Inferior parietal cortex (tissue), 1 donor: ENCODE measurements around the gene ZNF385B.

ENCODE experiments used
- DNase-seq: peaks from one replicate; pipeline ENCODE4 v3.0.0-alpha.2; 2016; ENCODE audit errors: extremely low spot score

The ZNF385B gene

DNA sequence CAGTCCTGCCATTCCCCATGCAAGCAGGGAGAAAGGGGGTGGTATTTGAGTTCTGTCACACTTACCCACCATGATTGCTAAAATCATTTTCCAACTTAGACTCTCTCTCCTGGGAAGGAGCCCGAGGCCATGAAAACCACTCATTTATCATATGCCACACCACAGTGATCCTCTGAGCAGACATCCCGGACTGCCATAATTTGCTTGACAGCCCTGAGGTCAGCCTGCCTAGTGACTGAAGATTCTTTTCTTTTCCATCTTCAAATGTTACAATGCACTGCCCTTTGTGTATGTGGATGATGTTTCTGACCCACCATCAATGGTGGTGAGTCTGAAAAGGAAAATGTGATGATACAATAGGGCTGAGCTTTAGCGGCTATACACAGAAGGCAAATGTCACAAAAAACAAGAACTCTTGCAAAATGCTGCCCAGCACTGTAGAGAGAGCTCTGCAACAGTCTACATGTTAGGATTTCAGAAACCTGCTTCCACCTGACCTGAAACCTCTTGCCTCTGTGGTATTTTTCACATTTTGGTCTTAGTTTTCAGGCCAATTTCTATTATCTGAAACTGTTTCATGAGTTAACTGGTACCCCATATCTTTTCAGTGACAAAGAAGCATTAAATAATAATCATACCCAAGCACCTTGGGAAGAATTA lies 272.8 kb downstream of the ZNF385B start:
- no peak for DNase-seq

DNA sequence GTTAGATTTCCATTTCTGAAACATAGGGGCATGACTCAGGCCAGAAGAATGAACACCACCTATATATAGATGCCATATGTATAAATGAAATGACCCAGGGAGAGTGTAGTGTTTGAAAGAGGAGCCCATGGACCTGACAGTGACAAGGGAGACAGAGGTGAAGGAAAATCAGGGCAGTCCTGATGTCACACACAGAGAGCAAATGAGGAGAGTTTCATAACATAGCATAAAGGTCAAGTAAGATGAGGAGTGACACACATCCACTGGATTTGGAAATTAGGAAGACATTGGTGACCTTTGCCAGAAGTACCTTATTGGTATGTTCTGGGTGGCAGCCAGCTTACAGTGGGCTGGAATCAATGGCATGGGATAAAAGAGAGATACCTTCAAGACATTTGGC lies 276.7 kb downstream of the ZNF385B start:
- DNase-seq, result no peak

DNA sequence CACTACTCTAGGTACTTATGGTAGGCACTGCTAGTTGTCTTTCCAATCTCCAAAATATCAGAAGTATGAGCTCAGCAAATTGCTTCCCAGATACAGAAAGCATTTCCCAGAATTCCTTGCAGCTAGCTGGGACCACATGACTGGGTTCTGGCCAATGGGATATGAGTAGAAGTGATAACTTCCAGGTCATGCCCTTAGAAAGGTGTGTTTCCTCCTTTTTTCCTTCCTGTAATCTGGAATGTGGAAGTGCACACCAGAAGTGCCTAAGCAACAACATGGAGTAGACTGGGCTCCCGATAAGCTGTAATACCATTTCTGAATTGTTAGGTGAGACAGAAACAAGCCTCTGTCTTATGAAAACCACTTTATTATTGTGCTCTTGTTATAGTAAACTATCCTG lies 279.8 kb downstream of the ZNF385B start:
- no peak for DNase-seq

DNA sequence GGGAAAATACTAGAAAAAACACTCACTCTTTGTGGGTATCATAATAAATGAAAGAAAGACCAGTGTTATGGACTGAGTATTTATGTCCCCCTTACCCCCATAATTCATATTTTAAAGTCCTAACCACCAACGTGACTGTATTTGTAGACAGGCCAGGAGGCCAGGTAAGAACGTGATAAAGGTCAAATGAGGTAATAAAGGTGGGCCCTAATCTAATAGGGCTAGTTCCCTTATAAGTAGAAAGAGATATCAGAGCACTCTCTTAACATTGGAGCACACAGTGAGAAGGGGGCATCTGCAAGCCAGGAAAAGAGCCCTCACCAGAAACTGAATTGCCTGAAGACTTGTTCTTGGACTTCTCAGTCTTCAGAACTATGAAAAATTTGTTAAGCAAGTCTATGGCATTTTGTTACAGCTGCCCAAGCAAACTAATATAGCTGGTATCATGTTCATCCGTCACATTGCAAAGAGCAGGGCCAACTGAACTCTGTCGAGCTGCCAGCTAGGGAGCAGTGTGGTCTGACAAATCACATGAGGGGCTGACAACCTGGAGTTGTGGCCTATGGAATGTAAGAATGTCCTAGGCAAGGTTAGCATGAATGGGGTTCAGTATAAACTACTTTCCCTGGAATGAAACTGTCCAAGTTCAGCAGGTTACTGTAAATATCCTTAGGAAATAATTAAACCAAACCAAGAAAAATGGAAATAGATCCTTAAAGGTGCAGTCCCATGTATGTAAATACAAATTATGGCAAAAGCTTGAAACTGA lies 280.9 kb downstream of the ZNF385B start:
- no peak for DNase-seq

DNA sequence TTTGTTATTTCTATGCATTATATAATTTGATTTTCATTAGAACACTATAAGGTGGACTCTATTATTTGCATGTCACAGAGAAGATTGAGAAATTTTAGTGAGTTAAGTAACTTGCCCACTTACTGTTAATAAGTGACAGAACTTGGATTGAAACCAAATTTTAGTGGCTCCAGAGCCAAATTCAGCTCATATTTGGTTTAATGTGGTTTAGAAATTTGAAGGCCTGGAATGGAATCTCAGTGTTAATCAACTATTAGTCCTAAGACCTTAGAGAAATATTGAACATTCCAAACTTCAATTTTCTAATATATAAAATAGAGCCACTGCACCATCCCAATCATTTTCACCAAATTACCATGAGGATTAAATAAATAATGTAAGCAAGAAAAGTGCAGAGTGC lies 281.6 kb downstream of the ZNF385B start:
- no peak for DNase-seq

DNA sequence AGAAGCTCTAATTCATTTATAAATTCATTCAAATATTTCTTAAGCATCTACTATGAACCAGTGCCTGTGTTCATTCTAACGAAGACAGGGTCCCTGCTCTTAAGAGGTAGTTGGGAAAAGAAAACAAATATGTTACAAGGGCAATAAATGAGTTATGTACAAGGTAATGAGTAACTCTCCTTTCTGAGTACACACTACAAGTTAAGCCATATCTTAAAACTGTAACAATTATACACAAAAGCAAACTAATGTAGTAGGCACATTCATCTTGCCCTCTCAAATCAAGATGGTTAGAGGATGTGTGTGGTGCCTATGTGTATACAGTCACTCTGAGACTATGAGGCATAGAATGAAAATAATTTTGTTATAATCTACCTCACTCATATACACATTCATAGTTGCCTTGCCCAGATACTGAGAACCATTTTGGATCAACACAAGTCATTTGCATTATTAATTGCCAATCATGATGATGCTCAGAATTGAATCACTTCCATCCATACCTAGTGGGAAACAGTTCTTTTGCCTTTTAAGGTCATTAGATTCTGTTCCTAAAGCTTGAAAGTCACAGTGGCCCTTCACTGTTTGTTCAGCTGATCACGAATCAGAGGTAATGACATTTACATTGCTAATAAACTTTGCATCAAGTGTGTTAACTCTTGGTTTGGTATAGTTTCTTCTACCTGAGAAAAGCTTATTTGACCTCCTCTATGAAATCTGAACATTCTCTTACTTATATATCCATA lies 283.1 kb downstream of the ZNF385B start:
- DNase-seq, result no peak

DNA sequence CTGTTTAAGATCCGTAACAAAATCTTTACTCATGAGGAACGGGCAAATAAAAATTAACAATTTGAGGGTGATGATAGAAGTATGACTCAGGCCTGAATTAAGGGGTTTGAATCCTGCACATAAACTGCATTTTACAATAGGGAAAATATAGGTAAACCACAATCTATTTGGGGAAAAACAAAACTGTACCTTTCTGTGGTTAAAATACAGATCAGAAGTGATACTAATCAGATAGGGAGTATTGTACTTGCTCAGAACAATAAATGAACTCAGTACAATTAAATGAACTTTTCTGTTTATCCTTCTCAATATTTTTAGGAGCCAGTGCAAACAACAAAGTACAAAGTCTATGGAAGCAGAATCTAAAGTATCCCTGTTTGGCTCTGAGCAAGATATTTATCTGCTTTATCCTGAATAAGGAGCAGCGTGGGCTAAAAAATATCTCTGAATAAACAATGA lies 287.3 kb downstream of the ZNF385B start:
- no peak for DNase-seq

DNA sequence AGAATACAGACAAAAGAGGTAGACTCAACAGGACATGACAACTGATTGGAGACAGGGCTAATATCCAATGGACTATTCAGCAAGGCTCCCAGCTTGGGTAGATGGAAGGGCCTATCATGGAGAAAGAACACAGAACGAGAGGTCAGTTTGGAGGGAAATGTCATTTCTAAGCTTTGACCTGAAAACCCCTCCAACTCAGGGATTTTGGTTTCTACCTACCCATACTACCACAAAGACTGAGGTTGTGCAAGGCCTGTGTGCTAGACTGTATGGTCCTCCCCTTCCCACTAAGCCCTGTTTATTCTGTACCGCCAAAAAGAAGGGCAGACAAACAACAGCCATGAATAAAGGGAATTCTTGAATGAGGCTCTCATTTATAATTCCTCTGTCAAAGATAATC lies 288.9 kb downstream of the ZNF385B start:
- no peak for DNase-seq

DNA sequence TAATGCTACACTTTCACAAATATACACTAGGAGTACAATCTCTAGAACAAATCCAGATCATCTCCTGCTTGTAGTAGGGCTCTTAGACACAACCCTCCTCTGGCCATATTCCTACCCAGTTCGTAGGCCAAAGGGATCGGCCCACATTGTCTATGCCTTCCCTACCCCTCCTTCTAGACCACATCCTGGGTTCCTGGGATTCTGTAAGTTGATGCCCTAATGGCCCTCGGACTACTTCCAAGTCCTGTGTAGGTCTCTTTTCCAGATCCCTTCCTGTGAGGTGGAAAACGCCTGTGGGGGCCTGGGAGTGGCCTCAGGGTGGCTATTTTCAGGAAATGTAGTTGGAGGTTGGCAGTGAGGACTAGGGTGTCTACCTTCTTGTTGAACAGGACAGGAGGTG lies 289.7 kb downstream of the ZNF385B start:
- no peak for DNase-seq

DNA sequence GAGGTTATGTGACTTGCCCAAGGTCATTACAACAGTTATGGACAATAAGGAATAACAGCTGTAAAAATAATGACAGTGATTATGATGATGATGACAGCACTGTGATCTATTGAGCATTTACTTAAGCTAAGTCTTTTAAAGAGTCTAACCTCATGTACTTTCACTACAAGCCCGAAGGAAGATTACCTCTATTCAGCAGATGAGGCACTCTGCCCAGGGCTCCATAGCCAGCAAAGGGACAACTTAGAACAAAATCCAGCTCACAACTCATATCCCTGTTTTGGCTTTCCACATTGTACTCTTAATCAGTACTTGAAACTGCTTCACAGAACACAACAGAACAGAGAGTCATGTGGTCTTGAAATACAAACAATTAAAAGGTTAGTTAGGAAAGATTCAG lies 290.2 kb downstream of the ZNF385B start:
- no peak for DNase-seq

DNA sequence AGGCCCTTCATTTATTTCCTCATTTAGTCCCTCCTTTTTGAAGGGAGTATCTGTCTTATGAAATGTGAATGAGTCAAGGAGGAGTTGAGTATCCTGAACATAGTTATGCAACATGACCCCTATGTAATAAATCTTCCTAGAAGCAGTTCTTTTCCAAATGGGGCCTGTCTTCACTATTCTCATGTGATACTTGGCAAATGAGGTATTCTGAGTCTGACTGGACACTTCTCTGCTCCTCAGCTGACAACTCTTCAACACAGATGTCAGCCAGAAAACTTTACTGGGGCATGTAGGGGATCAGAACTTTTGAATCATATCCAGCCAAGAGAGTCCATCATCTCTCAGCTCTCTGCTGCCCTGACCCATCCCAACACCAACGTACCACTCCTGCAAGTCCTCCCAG lies 291.6 kb downstream of the ZNF385B start:
- DNase-seq, result no peak

DNA sequence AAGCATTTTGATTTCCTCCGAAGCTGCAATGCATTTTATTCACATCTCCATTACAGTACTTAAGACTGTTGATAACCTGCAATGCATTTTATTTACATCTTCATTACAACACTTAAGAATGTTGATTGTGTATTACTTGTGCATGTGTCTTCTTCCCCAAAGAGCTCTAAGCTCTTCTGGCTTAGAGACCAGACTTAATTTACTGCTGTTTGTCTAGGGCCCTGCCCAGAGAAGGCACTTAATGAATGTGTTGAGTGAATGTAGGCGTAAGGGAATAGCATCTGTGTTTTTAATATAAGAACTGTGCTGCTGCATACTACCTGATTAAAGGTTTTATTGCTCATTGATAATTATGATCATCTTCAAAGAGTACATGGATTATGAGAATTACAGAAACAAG lies 295.6 kb downstream of the ZNF385B start:
- no peak for DNase-seq

DNA sequence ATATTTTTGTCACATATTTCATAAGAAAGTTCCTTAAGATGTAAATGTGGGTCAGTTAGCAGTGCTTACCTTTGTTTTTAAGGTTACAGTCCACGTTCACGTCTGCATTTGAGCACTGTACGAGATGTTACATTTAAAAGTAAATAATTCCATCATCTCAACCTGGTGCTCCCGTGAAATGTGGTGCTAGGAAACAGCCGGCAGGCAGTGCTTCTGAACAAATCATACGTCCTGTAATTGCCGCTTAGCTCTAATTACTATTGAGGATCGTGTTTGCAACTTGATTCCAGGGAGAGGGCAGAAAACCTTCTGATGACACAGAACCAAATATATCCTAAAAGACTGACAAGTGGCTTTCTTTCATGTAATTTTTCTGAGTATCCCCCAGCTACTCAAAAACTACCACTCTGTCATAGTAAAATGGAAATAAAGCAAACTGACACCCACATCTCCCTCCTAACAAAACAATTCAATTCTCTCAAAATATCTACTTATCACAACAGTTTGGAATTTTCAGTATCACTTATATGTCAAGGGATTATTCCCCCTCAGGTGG lies 299.0 kb downstream of the ZNF385B start:
- no peak for DNase-seq

DNA sequence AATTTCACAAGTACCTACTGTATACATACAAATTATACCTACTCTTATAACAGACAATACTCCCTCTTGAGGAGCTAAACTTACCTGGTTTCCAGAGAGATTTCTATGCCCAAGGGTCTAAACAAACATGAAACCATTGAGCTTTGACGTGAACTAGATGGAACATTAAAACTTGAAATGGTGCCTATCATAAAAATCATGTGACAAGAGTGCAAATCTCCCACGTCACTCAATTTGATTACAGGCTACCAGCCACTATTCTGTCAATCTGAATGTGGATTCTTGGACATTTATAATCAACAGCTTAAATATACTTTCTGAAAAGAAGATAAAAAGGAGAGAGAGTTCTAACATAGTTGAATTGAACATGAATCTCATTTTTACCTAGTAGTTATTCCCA lies 299.7 kb downstream of the ZNF385B start:
- no peak for DNase-seq

DNA sequence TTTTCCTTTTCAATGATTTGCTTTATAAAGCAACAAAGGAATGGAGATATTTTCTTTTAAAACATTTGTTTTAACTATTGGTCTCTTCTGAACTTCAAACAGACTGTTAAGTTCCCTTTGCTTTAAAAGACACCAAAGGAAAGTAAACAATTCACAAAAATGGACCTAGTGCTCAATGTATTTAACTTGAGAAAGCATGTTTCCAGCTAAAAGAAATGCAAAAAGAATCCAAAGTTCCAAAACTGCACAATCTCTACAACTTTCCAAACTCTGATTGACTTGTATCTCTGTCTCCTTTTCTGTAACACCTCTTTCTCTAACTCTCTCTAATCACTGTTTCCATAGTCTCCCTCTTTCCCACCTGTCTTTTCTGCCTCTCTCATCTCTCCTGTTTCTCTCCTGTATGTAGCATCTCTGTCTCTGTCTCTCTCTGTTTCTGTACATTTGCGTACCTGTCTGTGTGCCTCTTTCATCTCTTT lies 301.1 kb downstream of the ZNF385B start:
- DNase-seq, result no peak

DNA sequence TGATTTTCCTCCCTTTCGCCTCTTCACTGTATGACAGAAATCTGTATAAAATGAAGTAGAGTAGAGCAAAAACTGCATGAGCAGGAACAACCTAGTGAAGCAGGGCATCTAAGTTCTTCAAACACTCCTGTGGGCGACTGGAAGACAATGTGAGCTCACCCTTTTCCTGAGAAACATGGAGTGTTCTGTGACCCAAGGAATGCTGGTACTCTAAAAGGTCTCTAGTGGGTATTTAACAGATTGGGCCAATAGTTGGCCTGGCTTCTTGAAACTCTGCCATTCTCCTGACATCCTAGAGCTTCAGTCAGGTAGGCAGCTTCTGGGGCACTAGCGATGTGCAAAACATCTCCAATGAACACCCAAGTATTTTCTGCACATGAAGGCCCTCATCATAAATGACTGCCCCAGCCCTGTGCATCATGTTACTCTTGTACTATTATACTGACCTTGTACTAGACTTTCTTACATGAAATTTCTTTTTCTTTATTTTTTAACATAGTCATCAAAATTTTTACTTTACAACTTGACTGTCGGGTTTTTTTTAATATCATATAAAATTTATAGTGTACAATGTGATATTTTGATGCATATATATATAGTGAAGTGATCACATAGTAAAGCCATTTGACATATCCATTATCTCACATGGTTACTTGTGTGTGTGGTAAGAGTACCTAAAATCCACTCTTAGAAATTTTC lies 302.2 kb downstream of the ZNF385B start:
- DNase-seq, result no peak

DNA sequence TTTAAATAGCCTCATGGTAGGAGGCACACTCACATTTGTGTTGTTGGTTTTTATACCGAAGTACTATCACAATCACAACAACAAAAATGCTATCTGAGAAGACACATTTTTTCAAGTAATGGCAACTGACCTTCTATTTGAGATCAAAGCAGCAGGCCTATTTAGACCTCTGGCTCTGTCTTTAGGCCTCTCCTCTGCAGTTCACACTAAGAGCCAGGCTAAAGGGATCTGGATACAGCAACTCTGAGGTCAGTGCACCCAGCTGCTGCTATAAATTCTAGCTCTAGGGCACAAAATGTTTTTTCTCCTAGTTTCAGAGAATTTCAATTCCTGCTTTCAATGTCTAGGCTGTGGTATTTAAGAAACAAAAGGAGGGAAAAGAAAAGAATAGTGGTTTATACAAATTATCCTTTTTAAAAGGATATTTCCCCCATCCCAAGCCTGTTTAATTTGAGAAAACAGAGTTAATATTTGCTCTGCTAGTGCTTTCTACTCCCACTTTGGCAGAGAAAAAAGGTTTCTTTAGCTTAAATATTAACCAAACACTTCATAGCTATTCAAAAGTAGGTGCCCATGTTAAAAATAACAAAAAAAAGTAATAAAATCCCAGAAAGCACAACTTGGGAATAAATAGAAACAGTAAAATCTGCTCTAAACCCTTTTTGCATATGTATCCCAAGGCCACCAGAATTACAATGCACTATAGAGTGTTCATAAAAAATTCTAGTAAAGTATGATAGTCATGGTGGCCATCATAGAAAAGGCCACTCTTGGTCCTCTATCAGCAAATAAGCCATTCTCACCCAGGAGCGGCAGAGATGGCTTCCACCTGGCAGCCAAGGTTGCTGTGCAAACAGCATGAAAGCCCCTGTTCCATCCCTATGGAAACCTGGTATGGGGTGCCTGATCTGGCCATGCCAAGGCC lies 303.1 kb downstream of the ZNF385B start:
- DNase-seq, result no peak

DNA sequence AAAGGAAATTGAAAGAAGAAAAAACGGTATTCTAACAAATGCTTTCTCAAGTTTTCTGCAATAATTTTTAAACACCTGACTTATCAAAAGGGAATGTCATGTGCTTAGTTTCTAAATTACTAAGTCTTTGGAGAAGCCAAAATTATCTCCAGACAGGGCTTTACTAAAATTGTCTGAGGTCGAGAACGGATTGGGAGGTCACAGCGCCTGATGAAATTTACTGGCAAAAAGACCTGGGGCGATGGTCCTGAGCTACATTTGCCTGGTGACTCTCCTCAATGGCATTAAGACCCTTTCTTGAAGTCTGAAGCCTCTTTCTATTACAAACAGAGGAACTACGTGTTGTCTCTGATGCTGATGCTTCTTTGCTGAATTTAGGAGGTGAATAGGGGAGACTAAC lies 305.0 kb downstream of the ZNF385B start:
- no peak for DNase-seq

DNA sequence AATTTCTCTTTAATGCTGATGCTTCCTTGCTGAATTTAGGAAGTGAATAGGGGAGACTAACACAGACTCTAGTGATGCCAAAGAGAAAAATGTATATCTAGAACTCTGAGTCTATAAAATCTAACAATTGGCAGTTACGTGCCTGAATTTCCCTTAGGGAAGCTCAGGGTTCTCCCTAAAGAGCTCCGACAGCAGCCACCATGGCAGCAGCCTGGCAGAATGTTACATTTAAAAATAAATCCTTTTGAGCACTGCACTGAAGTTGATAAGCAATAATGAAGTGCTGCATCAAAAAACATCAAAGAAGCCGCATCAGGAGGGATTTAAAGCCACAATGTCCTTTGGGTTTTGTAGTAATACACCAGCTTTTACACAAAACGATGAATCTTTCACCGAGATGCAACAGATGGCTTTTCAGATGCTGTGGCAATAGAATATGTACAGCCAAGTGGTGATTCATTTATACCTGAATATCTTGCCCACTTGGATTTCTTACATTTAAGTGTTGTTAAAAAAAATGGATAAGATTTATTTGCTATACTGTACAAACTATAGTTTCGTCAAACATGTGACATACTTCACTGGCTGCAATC lies 305.6 kb downstream of the ZNF385B start:
- DNase-seq, result no peak
